GM13976 (cell line): ENCODE measurements around the gene ARFGEF3.

Experiments used
- DNase-seq: peaks from one replicate; pipeline ENCODE4 v3.0.0; 2012; ENCODE audit warnings: low spot score
- CTCF ChIP-seq: IDR thresholded peaks from 2 replicates; pipeline ENCODE4 v1.5.1; 2012; ENCODE audit warnings: borderline replicate concordance, mild to moderate bottlenecking; ENCODE audit not compliant: insufficient read depth; ENCODE audit errors: extremely low read depth, missing control alignments, control extremely low read depth
- in situ Hi-C: fragments of 300-500 bp; cut with MboI; formaldehyde crosslinking; loops from one replicate; pipeline ENCODE4 v1.12.0; 2022; ENCODE audit warnings: low sequenced_read_pairs, mixed read lengths, inconsistent platforms; ENCODE audit not compliant: unreplicated experiment

Gene ARFGEF3

GRCh38 chr6:138323821-138324220 lies 162.1 kb downstream of the ARFGEF3 start:
- TF ChIP-seq CTCF: no peak
- DNase-seq: no peak
- in situ Hi-C loops: no loop called here

GRCh38 chr6:138328210-138328609 lies 166.5 kb downstream of the ARFGEF3 start:
- no peak for TF ChIP-seq CTCF
- in situ Hi-C loops: no loop called here
- no peak for DNase-seq

- in situ Hi-C loops: no loop called here
- DNase-seq: no peak
- no peak for TF ChIP-seq CTCF
These were observed 169.0 kb downstream of the ARFGEF3 start for GRCh38 chr6:138330763-138331162.

GRCh38 chr6:138331444-138331843 lies 169.7 kb downstream of the ARFGEF3 start:
- in situ Hi-C loops: no loop called here

GRCh38 chr6:138331984-138332383 lies 170.2 kb downstream of the ARFGEF3 start:
- in situ Hi-C loops: no loop called here
- no peak for TF ChIP-seq CTCF
- no peak for DNase-seq

More at GRCh38 chr6:138331444-138331843, 169.7 kb downstream of the ARFGEF3 start:
- no peak for DNase-seq
- no peak for TF ChIP-seq CTCF

GRCh38 chr6:138334000-138334399 lies 172.3 kb downstream of the ARFGEF3 start:
- TF ChIP-seq CTCF: no peak
- in situ Hi-C loops: no loop called here
- DNase-seq: no peak

- DNase-seq: no peak
- in situ Hi-C loops: no loop called here
- no peak for TF ChIP-seq CTCF
These were observed 173.2 kb downstream of the ARFGEF3 start for GRCh38 chr6:138334963-138335362.
